ENCODE measurements around the gene PPP1R26.

DNA sequence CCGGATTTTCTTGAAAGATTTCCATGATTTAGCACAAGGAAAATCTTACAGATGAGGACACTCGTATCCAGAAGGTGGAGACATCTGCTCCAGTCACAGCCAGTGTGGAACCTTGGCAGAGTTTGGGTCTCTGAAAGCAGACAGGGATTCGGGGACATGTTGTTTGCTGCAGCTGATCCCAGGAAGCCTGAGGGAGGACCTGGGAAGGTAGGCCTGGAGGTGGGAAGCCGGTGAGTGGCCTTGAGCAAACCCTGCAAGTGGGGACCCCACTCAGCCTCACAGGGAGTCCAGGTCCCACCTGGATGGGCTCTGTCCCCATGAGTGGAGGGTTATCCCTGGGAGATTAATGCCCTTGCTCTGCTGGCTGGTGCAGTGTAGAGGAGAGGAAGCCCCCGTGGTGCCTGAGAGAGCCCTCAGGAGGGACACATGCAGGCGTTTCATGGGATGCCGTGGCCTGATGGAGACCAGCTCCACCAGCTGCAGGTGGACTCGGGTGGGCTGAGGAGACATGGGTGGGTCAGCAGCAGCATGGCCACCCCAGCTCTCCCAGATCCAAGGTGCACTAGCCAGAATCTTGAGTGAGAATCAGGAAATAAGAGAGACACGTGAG is 28.7 kb downstream of the PPP1R26 start:
- TF ChIP-seq, protein P1, sequence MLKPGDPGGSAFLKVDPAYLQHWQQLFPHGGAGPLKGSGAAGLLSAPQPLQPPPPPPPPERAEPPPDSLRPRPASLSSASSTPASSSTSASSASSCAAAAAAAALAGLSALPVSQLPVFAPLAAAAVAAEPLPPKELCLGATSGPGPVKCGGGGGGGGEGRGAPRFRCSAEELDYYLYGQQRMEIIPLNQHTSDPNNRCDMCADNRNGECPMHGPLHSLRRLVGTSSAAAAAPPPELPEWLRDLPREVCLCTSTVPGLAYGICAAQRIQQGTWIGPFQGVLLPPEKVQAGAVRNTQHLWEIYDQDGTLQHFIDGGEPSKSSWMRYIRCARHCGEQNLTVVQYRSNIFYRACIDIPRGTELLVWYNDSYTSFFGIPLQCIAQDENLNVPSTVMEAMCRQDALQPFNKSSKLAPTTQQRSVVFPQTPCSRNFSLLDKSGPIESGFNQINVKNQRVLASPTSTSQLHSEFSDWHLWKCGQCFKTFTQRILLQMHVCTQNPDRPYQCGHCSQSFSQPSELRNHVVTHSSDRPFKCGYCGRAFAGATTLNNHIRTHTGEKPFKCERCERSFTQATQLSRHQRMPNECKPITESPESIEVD (tag by site-specific recombination; IDR thresholded peaks at IDR 0.05), result no peak
- TF ChIP-seq, protein P2, sequence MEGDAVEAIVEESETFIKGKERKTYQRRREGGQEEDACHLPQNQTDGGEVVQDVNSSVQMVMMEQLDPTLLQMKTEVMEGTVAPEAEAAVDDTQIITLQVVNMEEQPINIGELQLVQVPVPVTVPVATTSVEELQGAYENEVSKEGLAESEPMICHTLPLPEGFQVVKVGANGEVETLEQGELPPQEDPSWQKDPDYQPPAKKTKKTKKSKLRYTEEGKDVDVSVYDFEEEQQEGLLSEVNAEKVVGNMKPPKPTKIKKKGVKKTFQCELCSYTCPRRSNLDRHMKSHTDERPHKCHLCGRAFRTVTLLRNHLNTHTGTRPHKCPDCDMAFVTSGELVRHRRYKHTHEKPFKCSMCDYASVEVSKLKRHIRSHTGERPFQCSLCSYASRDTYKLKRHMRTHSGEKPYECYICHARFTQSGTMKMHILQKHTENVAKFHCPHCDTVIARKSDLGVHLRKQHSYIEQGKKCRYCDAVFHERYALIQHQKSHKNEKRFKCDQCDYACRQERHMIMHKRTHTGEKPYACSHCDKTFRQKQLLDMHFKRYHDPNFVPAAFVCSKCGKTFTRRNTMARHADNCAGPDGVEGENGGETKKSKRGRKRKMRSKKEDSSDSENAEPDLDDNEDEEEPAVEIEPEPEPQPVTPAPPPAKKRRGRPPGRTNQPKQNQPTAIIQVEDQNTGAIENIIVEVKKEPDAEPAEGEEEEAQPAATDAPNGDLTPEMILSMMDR (tag by site-specific recombination; IDR thresholded peaks at IDR 0.05), result no peak
- TF ChIP-seq, protein P3, sequence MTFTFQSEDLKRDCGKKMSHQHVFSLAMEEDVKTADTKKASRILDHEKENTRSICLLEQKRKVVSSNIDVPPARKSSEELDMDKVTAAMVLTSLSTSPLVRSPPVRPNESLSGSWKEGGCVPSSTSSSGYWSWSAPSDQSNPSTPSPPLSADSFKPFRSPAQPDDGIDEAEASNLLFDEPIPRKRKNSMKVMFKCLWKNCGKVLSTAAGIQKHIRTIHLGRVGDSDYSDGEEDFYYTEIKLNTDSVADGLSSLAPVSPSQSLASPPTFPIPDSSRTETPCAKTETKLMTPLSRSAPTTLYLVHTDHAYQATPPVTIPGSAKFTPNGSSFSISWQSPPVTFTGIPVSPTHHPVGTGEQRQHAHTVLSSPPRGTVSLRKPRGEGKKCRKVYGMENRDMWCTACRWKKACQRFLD (tag by site-specific recombination; IDR thresholded peaks at IDR 0.05), result no peak
- TF ChIP-seq ZNF629 (tag by site-specific recombination; IDR thresholded peaks at IDR 0.05) (no peak), ZNF214 (tag by site-specific recombination; IDR thresholded peaks at IDR 0.05; ENCODE audit: borderline replicate concordance) (no peak), TCF7L2 (IDR thresholded peaks at IDR 0.05; ENCODE audit: borderline replicate concordance, low read depth, low read length) (no peak), GLIS2 (tag by site-specific recombination; IDR thresholded peaks at IDR 0.05) (no peak), ZNF121 (tag by site-specific recombination; IDR thresholded peaks at IDR 0.05) (no peak), ZNF138 (tag by site-specific recombination; IDR thresholded peaks at IDR 0.05; ENCODE audit: borderline replicate concordance) (no peak)

Data from HEK293 (cell line).